ENCODE measurements around the gene TM9SF1. TPM values are rescaled to one million over a fixed set of nuclear protein-coding genes. Genes with fewer than 3 reads are reported as not detected.

Gene TM9SF1
- polyA plus RNA-seq (ENCODE audit: insufficient read length in 3 of 3): 10 to 100 TPM; 36.6 to 50.8 (median 47.1) TPM
- long read RNA-seq, donor 1, transcript TM9SF1-201 (6 exons, 2,452 nt): major isoform, 10 of 18 reads
- long read RNA-seq, donor 1, partial matches to known transcripts: 5 of 18 reads
- long read RNA-seq, donor 1, other reads (novel, unspliced or antisense): 0 of 18 reads
- long read RNA-seq, donor 2, transcript TM9SF1-201 (6 exons, 2,452 nt): major isoform, 7 of 23 reads
- long read RNA-seq, donor 2, partial matches to known transcripts: 14 of 23 reads
- long read RNA-seq, donor 2, other reads (novel, unspliced or antisense): 0 of 23 reads
- long read RNA-seq, donor 3, transcript TM9SF1-201 (6 exons, 2,452 nt): major isoform, 20 of 44 reads
- long read RNA-seq, donor 3, partial matches to known transcripts: 22 of 44 reads
- long read RNA-seq, donor 3, other reads (novel, unspliced or antisense): 0 of 44 reads
- long read RNA-seq, donor 4, transcript TM9SF1-201 (6 exons, 2,452 nt): major isoform, 13 of 22 reads
- long read RNA-seq, donor 4, partial matches to known transcripts: 8 of 22 reads
- long read RNA-seq, donor 4, other reads (novel, unspliced or antisense): 0 of 22 reads
- long read RNA-seq, donor 5: 0 reads
- long read RNA-seq, donor 6, transcript TM9SF1-201 (6 exons, 2,452 nt): major isoform, 14 of 27 reads
- long read RNA-seq, donor 6, partial matches to known transcripts: 12 of 27 reads
- long read RNA-seq, donor 6, other reads (novel, unspliced or antisense): 0 of 27 reads
- long read RNA-seq, donor 7, transcript TM9SF1-201 (6 exons, 2,452 nt): major isoform, 8 of 31 reads
- long read RNA-seq, donor 7, partial matches to known transcripts: 18 of 31 reads
- long read RNA-seq, donor 7, other reads (novel, unspliced or antisense): 0 of 31 reads
- long read RNA-seq, donor 8: 0 reads
- long read RNA-seq, donor 9, transcript TM9SF1-201 (6 exons, 2,452 nt): major isoform, 12 of 25 reads
- long read RNA-seq, donor 9, partial matches to known transcripts: 12 of 25 reads
- long read RNA-seq, donor 9, other reads (novel, unspliced or antisense): 0 of 25 reads
- long read RNA-seq, donor 10, transcript TM9SF1-201 (6 exons, 2,452 nt): major isoform, 13 of 15 reads
- long read RNA-seq, donor 10, partial matches to known transcripts: 0 of 15 reads
- long read RNA-seq, donor 10, other reads (novel, unspliced or antisense): 0 of 15 reads
- long read RNA-seq, donor 11, transcript TM9SF1-201 (6 exons, 2,452 nt): major isoform, 13 of 30 reads
- long read RNA-seq, donor 11, partial matches to known transcripts: 13 of 30 reads
- long read RNA-seq, donor 11, other reads (novel, unspliced or antisense): 0 of 30 reads
- long read RNA-seq, donor 12, transcript TM9SF1-201 (6 exons, 2,452 nt): major isoform, 5 of 28 reads
- long read RNA-seq, donor 12, partial matches to known transcripts: 23 of 28 reads
- long read RNA-seq, donor 12, other reads (novel, unspliced or antisense): 0 of 28 reads
- long read RNA-seq, donor 13: 0 reads
- long read RNA-seq, donor 14, transcript TM9SF1-201 (6 exons, 2,452 nt): major isoform, 14 of 26 reads
- long read RNA-seq, donor 14, partial matches to known transcripts: 8 of 26 reads
- long read RNA-seq, donor 14, other reads (novel, unspliced or antisense): 0 of 26 reads
- long read RNA-seq, donor 15, transcript TM9SF1-201 (6 exons, 2,452 nt): major isoform, 5 of 12 reads
- long read RNA-seq, donor 15, partial matches to known transcripts: 0 of 12 reads
- long read RNA-seq, donor 15, other reads (novel, unspliced or antisense): 5 of 12 reads
- long read RNA-seq, donor 16, transcript TM9SF1-201 (6 exons, 2,452 nt): major isoform, 34 of 87 reads
- long read RNA-seq, donor 16, partial matches to known transcripts: 45 of 87 reads
- long read RNA-seq, donor 16, other reads (novel, unspliced or antisense): 0 of 87 reads

GRCh38 chr14:24195186-24196070, at the start of gene TM9SF1:
Gene TM9SF1 (minus strand): TSS chr14:24195441. CDS start chr14:24195019, 422 bp downstream.
- DNase-seq (ENCODE audit: extremely low read depth in 1 of 11, low read depth in 9 of 11, low spot score in 4 of 11): peak in 9 of 11 donors; percentile 71 to 89 (median 84)

- no peak for DNase-seq (ENCODE audit: extremely low read depth in 1 of 11, low read depth in 9 of 11, low spot score in 4 of 11)
These were observed 48.1 kb upstream of the TM9SF1 start for GRCh38 chr14:24243336-24243836.

GRCh38 chr14:24241829-24242443, 46.7 kb upstream of the TM9SF1 start:
- DNase-seq (ENCODE audit: extremely low read depth in 1 of 11, low read depth in 9 of 11, low spot score in 4 of 11): peak in 10 of 11 donors; percentile 82 to 92 (median 86)

- no peak for DNase-seq (ENCODE audit: extremely low read depth in 1 of 11, low read depth in 9 of 11, low spot score in 4 of 11)
These were observed 45.1 kb upstream of the TM9SF1 start for GRCh38 chr14:24240110-24240918.

- DNase-seq (ENCODE audit: extremely low read depth in 1 of 11, low read depth in 9 of 11, low spot score in 4 of 11): no peak
These were observed 43.3 kb upstream of the TM9SF1 start for GRCh38 chr14:24238527-24239037.

- no peak for DNase-seq (ENCODE audit: extremely low read depth in 1 of 11, low read depth in 9 of 11, low spot score in 4 of 11)
These were observed 42.9 kb upstream of the TM9SF1 start for GRCh38 chr14:24238123-24238522.

GRCh38 chr14:24237463-24237955, 42.3 kb upstream of the TM9SF1 start:
- no peak for DNase-seq (ENCODE audit: extremely low read depth in 1 of 11, low read depth in 9 of 11, low spot score in 4 of 11)

- no peak for DNase-seq (ENCODE audit: extremely low read depth in 1 of 11, low read depth in 9 of 11, low spot score in 4 of 11)
These were observed 41.6 kb upstream of the TM9SF1 start for GRCh38 chr14:24236689-24237462.

GRCh38 chr14:24235804-24236688, 40.8 kb upstream of the TM9SF1 start:
- DNase-seq (ENCODE audit: extremely low read depth in 1 of 11, low read depth in 9 of 11, low spot score in 4 of 11): no peak

GRCh38 chr14:24234095-24235005, 39.1 kb upstream of the TM9SF1 start:
- DNase-seq (ENCODE audit: extremely low read depth in 1 of 11, low read depth in 9 of 11, low spot score in 4 of 11): no peak

- no peak for DNase-seq (ENCODE audit: extremely low read depth in 1 of 11, low read depth in 9 of 11, low spot score in 4 of 11)
These were observed 38.3 kb upstream of the TM9SF1 start for GRCh38 chr14:24233538-24233866.
